Tongue (tissue), 2 donors: ENCODE data around the gene PFDN1. TPM values are rescaled to one million over a fixed set of nuclear protein-coding genes. Genes with fewer than 3 reads are reported as not detected.
A peak's percentile ranks its signal among the peaks of the same experiment; 100 is the strongest.

Source experiments
- DNase-seq: peaks from one replicate; pipeline ENCODE4 v3.0.0-alpha.2; 2015
- total RNA-seq: library from RNA; depleted of rRNA; stranded (reverse); fragments of >200 nt; gene quantifications from one replicate; pipeline ENCODE4 v1.2.3, GENCODE V29; 2014

The PFDN1 gene
- total RNA-seq, 1 donor from 2014 or later: 64.2 TPM

DNA sequence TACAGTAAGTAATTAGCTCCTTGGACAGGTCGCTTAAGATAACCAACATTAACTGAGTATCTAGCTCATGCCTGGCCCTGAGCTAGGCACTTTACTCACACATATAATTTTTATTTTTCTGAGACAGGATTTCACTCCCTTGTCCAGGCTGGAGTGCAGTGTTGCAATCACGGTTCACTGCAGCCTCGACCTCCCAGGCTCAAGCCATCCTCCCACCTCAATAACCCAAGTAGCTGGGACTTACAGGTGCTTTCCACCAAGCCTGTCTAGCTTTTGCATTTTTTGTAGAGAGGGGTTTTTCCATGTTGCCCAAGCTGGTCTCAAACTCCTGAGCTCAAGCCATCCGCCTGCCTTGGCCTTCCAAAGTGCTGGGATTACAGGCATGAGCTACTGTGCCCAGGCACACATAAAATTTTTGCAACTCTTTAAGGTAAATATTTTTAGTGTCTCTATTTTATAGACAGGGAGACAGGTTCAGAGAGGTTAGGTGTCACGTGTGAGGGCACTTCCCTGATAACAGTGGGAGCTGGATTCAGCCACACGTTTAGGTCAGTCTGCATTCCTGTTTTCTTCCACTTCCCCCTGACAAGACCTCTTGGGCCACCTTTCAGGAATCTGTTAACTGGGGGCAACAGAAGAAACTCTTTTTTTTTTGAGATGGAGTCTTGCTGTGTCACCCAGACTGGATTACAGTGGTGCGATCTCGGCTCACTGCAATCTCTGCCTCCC, 25.3 kb upstream of the PFDN1 start:
- no peak for DNase-seq

DNA sequence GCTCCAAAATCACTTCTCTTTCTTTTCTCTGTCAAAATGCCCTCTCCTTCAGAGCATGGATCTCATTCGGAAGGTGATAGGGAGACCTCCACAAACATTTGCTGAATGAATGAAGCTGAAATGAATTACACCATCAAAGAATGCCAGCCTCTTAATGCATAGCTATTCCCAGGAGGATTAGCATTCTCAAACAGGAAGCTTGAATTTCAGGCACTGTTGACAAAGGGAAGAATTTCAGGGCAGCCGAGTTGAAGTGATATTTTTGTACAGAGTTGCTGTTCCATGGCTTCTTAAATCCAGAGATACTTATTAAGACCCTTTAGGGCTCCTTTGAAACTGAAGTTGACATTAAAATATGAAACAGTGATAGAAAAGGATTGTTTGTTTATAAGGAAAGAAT, 24.7 kb upstream of the PFDN1 start:
- no peak for DNase-seq

DNA sequence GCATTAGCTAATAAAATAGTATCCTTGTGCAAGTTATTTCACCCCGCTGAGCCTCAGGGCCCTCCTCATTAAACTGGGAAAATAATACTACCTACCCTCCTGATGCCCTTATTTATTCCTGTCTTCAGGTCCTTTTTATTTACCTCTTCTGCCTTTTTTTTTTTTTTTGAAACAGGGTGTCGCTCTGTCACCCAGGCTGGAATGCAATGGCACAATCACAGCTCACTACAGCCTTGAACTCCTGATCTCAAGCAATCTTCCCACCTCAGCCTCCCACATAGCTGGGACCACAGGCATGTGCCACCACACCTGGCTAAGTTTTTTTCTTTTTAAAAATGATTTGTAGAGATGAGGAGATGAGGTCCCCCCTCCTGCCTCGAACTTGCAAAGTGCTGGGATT, 22.6 kb upstream of the PFDN1 start:
- no peak for DNase-seq

DNA sequence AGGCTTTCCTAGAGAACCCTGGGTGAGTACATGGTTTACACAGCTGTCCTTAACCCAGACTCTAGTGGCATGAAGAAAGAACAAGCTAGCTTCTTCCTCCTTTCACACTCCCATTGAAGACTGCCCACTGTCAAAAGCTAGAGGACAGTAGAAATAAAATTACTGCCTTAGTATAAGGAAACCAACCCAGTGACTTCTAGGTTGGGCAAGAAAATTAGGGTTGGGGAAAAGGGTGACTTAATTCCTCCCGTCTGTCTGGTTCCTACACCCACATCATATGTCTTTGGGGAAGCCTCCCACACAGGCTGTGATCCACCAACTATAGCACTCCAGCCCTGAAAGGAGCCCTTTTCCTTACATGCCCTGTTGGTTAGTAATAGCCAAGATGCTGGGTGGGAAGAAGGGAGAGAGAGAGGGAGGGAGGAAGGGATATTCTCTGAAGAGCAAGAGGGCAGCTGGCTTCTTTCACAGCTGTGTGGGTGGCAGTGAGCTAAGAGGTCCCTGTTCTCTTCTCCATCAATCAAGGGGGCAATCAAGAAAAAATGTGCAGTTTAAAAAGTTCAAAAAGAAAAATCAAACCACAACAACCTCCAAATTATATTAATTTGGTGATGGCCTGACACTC, 21.8 kb upstream of the PFDN1 start:
- no peak for DNase-seq

DNA sequence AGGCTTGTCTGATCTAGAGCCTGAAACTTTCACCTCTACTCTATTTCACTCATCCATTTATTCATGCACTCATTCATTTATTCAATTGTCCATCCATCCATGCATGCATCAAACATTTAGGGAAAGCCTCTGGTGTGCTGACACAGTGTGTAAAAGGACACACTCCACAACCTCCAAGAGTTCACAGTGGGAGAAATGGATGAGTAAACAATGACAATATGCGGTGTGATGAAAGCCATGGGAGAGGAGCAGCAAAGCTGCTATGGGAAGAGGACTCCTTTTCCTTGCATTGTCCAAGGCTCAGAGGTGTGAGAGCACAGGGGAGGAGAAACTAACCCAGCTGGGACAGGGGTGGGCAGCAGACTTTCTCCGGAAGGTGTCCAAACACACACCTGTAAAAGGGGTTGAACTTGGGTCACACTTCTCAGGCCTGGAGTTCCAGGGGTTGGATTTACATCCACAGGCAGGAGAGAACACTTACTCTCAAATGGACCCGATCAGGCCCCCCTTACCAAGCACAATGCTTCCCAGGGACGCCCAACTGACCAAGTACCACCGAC, 21.2 kb upstream of the PFDN1 start:
- DNase-seq: no peak

DNA sequence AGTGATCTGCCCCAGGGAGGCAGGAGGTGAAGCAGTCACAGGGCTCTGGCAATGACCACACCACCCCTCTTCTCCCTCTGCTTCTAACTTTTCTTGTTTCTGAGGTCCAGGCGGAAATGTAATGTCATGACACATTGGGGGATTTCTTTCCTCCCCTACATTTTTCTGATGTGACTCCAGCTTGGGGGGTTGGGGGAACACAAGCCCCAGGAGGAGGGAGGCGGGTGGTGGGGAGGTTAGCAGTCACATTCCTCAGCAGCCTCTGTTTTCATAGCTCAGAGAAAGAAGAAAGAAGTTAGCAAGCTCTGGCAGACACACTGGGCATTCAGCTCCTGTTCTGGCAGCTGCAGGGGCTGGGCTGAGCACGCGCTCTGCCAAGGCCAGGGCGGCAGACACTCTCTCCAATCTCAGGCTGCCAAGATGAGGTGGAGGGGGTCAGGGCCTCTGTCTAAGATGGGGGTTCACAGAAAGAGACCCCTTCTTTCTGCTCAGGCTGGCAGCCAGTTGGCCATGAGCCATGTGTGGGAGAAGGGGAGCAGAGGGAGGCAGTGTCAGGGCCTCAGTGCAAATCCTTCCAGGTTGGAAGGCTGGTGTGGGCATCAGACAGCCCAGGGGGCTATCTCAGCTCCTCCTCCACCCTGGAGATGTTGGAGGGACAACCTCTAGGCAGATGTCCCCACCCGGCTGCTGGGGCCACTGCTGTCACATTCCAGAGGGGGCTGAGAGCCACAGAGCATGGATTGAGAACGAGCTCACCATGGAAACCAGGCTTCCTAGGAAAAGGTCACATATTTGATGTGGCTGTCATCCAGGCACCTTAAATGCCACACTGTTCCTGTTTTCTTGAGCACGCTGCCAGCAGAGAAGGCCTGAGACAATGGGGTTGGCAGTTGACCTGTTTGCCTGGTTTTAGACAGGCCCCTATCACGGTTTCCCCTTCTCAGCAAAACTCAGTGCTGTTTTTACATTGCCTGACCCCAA, 20.1 kb upstream of the PFDN1 start:
- DNase-seq: peak; percentile 77

DNA sequence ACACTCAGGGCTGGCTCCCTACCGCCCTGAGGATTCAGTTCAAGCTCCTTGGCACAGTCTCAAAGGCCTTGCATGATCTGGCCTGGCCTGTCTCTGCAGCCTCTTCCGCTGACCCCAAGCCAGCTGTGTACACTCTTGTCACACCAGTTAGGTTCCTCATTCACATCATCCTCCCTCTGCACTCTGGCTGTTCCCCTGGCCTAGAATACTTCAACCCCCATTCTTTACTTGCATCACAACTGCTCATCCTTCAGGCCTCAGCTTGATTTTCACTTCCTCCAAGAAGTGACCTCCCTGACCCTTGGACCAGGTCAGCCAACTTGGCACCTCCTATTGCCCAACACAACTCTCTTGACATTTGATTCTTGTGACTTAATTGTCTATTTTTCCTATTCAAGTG, 18.9 kb upstream of the PFDN1 start:
- no peak for DNase-seq

DNA sequence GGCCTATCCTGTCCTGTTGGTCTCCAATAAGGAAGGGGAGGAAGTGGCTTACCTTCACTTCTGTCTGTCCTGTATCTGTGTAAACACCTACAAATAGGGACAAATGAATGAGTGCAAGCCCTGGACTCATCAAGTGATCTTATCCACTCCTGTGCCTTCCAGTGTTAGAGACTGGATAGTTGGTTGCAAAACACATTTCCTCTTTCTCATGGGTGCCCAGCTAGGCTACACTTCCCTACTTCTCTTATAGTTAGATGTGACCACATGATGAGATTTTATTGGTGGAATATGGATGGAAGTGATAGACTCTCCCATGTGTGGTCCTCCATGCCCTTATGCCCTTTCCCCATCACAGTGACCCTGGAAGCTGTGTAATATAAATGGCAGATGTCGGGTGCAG, 16.9 kb upstream of the PFDN1 start:
- DNase-seq: no peak

DNA sequence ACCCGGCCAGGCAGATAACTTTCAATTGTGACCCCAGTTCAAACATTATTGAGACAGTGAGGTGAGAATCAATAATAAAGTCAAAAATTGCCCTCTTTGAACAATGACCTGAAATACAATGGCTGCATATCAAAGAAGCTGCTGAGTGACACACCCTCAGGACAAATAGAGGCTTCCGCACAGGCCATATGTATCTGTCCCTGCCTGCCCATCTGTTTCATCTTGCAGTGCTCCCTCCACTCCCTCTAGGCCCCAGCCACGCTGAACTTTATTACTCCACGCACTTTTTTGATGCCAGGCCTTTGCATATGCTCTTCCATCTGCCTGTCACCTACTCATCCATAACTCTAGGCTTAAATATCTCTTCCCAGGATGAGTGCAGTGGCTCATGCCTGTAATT, 15.9 kb upstream of the PFDN1 start:
- DNase-seq: no peak

DNA sequence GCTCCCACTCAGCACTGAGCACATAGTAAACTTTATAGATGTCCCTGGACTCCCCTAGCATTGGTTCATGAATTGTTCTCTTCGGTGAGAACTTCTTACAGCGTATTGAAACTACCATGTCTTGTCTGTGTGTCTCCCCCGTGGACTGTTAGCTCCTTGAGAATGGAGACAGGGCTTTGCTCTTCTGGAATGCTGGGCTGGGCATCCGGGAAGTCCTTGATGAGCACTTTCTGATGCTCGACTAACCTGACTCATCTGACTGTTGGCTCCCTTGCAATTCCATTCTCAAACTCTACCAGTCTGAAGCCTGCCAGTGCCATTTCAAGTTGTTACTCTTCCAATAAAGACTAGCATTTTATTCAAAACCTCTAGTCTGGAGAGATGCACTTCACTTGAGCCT, 15.0 kb upstream of the PFDN1 start:
- no peak for DNase-seq

DNA sequence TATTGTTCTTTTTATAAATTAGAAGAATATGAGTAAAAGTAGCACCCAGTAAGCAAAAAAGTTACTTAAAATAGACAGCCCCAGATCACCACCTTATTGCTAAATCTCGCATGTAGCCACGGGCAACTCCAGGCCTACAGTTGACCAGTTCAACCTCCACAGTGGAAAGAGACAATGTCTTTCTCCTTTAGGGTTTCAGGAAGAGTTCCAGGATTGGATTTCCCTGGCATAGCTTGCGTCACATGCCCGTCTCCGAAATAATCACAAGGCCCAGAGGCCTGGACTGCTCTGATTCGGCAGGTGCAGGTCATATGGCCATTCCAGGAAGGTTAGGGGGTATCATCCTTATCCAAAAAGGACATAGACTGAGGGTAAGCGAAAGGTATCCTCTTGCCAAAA, 9.9 kb upstream of the PFDN1 start:
- no peak for DNase-seq

DNA sequence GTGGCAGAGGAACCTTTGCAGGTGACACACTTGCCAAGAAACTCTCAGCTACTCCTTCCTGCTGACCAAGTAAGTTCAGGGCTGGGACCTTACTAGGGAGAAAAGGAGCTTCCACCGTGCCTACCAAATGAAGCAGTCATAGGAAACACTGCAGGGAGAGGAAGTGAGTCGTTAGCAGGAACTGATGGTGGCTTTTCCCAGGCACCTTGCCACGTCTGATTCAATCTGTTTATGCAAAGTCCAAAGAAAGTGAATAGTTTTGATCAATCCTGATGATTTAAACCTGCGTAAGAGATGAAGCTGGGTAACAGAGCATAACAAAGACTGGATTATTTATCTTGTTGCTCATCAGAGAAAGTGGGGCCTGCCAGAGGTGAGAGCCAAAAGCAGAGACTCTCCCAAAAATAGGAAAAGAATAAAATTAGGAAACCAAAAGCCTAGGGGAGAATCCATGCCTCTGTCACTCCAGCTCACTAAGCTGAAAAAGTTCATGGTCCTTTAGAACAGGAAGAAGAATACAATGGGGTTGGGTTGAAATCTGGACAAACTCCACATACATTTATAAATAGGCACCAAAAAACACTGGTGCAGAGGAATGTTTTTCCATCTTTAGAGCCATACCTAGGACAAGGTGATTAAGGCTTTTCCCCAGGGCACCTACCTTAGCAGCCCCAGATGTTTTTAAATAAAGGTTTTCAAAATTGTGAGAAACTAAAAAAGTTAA, 9.3 kb upstream of the PFDN1 start:
- no peak for DNase-seq

DNA sequence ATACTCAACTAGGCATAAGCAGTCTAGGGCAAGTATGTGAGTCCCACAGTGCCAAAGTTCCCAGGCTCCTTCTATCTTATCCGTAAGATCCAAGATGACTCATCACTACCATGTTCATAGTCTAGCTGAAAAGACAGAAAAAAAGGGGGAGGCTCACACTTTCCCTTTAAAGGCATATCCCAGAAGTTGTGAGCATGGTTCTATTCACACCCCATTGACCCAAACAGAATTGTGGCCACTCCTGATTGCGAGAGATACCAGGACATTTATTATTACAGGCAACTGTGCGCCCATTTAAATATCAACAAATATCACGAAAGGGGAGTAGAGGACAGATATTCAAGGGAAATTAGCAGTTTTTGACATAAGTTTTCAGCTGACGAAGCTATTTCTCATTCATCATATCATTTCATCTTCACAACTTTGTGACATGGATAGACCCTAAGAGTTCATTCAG, 8.1 kb upstream of the PFDN1 start:
- no peak for DNase-seq

DNA sequence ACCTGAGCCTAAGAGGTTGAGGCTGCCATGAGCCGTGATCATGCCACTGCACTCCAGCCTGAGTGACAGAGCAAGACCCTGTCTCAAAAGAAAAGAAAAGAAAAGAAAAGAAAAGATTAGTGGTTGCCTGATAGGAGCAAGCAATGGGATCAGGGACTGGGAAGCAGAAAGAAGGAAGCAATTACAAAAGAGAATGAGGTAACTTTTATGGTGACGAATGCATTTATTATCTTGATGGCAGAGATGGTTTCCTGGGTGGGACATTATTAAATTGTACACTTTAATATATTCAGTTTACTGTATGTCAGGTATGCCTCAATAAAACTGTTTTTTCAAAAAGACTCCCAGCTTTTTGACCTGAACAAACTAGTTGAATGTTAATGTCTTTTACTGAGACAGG, 7.5 kb upstream of the PFDN1 start:
- no peak for DNase-seq

DNA sequence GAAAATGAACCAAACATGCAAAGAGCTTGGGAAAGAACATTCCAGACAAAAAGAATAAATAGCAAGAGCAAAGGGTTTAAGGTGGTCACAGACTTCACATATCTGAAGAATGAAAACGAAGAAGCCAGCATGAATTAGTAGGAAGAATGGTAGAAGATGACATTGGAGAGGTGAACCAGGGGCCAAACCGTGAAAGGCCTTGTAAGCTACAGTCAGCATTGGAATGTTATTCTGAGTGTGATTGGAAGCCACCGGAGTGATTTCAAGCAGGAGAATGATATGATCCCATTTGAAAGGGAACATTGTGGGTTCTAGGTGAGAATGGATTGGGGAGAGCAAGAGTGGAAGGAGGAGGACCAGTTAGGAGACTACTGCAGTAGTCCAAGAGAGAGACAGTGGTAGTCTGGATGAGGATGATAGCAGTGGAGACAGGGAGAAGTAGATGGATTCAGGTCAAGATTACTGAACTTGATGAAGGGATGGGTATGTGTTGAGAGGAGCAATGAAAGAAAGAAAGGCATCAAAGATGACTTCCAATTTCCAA, 6.9 kb upstream of the PFDN1 start:
- no peak for DNase-seq

DNA sequence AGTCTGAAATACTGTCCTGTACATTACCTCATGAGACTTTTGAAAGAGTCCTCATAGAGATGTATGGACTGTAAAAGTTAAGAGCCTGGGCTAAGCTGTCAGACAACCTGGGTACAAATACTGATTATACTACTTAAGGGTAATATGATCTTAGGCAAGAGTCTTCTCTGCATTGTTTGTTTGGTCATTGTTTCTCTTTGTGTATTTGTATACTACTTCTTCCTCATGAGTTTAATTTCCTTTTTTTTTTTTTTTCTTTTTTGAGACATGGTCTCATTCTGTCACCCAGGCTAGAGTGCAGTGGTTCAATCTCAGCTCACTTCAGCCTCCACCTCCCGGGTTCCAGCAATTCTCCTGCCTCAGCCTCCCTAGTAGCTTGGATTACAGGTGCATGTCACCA, 2.6 kb upstream of the PFDN1 start:
- DNase-seq: no peak

DNA sequence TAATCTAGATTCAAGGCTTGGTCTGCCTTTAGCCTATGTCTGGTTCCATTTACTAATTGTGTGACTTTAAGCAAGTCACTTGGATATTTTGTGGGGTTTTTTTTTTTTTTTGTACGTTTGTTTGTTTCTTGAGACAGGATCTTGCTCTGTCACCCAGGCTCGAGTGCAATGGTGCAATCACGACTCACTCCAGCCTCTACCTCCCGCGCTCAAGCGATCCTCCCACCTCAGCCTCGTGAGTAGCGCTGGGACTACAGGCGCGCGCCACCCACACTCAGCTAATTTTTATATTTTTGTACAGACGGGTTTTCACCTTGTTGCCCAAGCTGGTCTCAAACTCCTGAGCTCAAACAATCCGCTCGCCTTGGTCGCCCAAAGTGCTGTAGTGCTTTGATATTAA, 1.1 kb upstream of the PFDN1 start:
- DNase-seq: no peak

DNA sequence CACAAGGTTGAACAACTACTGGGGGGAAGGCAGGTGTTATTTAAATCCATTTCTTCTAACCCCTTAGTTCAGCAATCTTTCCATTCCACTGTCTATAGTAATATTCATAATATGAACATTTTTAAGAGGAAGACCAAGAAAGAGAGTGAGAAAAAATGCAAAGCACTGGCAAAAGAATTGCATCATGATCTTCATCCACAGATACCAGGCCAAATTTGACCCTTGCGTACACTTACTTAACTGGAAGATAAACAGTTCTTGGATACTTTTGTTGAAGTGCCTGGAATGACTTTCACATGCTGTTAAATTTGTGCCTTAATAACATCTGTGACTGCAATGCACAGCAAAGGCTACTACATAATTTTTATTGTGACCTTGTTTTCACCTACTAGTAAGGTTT, 1.8 kb downstream of the PFDN1 start:
- no peak for DNase-seq

DNA sequence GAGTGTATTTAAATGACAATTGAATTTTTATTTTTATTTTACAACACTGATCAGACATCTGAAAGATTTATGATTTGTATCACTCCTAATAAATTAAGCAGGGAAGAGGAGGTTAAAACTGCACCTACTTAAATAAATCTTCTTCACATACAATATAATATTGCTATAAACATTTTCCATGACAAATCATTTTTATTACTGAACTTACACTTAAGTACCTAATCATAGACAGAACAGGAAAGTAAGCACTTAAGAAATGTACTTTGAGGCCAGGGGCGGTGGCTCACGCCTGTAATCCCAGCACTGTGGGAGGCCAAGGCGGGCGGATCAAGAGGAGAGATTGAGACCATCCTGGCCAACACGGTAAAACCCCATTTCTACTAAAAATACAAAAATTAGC, 3.8 kb downstream of the PFDN1 start:
- no peak for DNase-seq

DNA sequence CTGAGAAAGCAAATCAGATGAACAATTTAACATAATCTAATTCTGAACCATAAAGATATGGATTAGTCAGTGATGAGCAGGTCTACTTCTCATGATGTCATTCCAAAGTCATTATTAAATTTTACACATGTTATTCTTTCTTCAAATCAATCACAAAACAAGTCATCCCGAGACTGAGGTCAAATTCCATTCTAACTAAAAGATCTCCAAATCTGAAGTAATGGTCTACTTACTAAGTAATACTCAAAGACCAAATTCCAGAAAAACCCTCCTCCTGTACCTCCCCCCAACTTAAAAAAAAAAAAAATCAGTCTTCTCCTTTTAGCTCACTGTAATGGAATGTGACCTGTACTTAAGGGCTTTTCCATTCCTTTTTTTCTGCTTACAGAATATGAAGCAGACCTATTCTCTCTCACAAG, 4.7 kb downstream of the PFDN1 start:
- no peak for DNase-seq

DNA sequence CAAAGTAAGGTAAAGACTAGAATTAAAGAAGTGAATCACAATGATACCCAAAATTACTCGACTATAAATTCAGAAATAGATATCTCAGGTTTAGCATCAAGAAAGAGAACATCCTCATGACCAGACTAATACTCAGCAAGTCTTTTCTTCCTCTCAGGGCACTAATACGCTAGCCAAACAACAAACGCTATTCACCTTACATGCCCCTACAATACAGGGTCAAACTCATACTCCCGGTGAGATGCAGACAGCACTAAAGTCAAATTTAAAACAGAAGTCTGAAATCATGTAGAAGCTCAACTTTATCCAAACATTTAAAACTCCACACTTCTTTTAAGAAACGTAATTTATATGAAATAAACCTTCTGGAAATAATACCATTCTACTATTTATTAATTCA, 5.6 kb downstream of the PFDN1 start:
- no peak for DNase-seq

DNA sequence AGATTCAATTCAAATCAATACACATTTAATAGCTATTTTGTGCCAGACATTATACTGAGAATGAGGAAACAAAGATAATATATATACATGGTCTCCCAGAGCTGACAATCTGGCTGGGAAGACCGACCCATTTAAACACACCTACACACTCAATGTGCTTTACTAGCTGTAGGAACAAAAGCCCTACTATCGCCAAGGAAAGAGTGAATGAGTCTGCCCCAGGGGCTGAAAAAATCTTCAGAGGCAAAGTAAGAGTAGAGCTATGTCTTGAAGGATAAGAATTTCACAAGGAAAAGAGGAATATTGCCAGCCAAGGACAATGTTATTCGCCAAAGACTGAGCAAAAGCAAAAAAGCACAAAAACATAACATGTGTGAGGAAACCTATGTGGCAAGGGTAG, 6.6 kb downstream of the PFDN1 start:
- DNase-seq: no peak
